HTR-8/SVneo (cell line): ENCODE measurements around the gene NSMF.

Experiments used
- DNase-seq: peaks from one replicate; pipeline ENCODE4 v3.0.0; 2011; ENCODE audit warnings: low spot score, mixed read lengths; ENCODE audit not compliant: insufficient read length
- FAIRE-seq: peaks from 2 replicates; lab custom pipeline; 2011; peaks lifted over from hg19 to GRCh38; lab: Jason Lieb, UNC

NSMF gene, protein sequence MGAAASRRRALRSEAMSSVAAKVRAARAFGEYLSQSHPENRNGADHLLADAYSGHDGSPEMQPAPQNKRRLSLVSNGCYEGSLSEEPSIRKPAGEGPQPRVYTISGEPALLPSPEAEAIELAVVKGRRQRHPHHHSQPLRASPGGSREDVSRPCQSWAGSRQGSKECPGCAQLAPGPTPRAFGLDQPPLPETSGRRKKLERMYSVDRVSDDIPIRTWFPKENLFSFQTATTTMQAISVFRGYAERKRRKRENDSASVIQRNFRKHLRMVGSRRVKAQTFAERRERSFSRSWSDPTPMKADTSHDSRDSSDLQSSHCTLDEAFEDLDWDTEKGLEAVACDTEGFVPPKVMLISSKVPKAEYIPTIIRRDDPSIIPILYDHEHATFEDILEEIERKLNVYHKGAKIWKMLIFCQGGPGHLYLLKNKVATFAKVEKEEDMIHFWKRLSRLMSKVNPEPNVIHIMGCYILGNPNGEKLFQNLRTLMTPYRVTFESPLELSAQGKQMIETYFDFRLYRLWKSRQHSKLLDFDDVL

GRCh38 chr9:137459152-137459600 lies at the start of gene NSMF:
Gene NSMF, minus strand, starts transcription at chr9:137459334. Its CDS starts 232 bp downstream, at chr9:137459102.
- DNase-seq = peak; percentile 97
- FAIRE-seq = peak; percentile 62

DNA sequence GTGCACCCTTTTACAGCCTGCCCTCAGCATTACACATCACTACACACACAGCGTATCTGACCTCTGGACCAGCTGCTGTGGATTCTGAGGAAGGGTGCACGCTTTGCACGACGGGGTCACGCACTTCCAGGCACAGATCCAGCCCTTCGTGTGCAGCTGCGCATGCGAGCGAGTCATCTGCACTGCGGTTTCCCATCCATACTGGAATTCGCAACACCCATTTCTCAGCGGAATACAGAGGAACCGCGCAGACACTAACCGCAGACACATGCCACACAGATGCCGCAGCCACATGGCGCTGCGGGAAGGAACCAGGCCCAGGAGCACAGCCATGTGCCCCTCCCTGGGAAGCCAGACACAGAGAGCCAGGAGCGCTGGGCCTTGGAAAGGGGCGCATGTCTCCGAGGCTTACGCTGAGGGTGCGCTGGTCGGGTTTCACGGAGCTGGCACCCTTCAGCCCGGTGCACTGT lies 47.6 kb upstream of the NSMF start:
- DNase-seq (no peak), FAIRE-seq (no peak)

GRCh38 chr9:137506274-137506673 lies 47.1 kb upstream of the NSMF start:
- DNase-seq (no peak), FAIRE-seq (no peak)

- no peak for DNase-seq
- no peak for FAIRE-seq
Observed at GRCh38 chr9:137505421-137506140, 46.4 kb upstream of the NSMF start.

DNA sequence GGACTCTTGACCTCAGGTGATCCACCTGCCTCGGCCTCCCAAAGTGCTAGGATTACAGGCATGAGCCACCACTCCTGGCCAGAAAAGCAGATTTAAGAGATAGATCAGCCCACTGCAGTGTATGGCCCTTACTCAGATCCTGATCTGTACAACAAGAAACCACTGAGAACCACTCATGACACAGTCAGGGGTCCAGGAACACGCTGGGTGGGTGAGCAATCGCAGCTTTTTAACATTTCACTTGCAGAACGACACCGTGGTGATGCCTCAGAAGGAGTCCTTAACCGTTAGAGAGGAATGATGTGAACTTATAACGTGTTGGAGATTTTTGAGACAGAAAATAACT lies 45.3 kb upstream of the NSMF start:
- no peak for FAIRE-seq

DNA sequence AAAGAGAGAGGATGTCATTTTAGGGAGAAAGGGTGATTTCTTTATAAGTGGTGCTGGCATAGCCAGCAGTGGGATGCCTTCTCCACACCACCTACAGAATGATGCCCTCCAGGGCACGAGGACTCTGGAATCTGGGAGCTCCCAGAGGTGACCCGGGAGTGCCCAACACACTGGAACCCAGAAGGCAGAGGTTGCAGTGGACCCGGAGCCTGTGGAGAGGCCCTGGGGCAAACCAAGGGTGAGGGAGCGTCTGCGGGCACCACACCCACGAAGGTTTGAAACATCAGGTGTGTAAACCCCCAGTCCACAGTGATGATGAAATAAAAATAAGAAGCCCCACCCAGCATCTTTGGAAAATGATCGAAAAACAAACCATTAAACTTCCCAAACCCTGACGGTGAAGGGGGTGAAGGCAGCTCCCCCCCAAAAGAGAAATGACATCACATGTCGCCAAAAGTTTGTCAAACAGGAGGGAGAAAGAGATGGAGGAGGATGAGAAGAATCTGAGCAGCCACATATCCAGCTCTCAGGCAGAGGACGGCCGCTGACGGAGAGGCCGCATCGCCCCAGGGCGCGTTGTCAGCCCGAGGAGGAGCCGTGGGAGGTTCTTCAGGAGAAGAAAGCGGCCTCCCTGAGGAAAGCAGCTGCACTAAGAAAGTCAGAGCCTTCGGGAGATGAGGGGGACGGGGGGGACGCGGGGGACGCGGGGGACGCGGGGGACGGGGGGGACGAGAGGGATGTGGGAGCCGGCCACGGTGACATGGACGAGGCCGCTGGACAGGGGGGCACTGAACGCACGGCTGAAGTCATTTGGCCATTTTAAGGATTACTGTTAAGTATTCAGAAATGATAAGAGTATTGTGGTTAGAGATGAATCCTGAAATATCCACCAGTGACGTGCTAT lies 43.1 kb upstream of the NSMF start:
- DNase-seq = peak; percentile 69
- FAIRE-seq = no peak

More for the DNA sequence above, 45.3 kb upstream of the NSMF start:
- DNase-seq = no peak

DNA sequence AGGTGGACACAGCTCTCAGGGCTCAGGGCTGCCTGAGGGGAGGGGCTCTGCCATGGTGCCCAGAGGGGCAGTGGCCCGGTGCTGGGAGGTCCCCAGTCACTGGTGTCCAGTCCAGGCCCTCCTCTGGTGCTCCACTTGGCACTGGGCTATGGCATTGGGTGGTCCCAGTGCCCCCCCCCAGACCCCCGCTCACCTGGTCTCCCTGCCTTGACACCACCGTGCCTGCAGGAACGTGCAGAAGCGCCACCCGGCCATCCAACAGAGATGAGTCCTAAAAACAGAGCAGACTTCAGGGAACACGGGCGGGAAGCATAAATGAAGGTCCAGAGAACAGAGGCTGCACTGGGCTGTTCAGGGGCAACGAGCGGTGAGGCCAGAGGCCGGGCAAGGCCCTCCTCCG lies 42.3 kb upstream of the NSMF start:
- no peak for DNase-seq
- no peak for FAIRE-seq

- no peak for FAIRE-seq
- DNase-seq = no peak
Observed at GRCh38 chr9:137500666-137501397, 41.7 kb upstream of the NSMF start.

DNA sequence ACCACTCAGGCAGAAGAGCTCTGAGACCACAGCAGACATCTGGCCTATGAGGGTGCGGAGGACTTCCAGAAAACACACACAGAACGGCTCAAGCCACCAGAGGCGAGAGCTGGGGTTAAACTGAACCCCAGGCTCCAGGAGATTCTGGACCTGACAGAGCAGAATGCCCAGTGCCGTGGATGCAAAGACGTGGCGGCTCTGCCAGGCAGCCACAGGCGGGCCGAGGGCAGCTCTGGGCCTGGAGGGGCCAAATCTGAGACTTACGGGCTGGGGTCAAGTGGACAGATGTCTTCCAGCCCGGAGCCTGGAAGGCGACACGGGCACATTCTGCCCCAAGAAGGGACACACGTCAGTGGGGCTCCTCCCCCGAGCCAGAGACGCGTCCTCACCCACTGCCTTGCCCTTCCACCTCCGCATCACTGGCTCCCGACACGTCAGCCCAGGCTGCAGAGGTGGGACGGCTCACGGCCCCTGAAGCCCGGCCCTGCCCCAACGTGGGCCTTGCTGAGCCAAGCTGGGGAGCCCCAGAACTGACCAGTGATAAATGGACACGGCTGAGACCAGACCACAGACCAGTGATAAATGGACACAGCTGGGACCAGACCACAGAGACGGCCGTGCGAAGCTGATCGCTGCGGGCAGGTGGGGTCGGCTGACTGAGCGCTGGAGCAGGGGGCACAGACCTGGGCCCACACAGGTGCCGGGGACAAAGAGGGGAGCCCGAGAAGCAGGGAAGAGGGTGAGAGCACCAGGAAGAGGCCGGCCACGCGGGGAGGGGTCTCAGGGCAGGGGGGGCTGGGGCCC lies 40.9 kb upstream of the NSMF start:
- DNase-seq (no peak), FAIRE-seq (no peak)

GRCh38 chr9:137499416-137499815 lies 40.3 kb upstream of the NSMF start:
- FAIRE-seq (no peak), DNase-seq (no peak)

- no peak for FAIRE-seq
- no peak for DNase-seq
Observed at GRCh38 chr9:137498720-137499150, 39.6 kb upstream of the NSMF start.

DNA sequence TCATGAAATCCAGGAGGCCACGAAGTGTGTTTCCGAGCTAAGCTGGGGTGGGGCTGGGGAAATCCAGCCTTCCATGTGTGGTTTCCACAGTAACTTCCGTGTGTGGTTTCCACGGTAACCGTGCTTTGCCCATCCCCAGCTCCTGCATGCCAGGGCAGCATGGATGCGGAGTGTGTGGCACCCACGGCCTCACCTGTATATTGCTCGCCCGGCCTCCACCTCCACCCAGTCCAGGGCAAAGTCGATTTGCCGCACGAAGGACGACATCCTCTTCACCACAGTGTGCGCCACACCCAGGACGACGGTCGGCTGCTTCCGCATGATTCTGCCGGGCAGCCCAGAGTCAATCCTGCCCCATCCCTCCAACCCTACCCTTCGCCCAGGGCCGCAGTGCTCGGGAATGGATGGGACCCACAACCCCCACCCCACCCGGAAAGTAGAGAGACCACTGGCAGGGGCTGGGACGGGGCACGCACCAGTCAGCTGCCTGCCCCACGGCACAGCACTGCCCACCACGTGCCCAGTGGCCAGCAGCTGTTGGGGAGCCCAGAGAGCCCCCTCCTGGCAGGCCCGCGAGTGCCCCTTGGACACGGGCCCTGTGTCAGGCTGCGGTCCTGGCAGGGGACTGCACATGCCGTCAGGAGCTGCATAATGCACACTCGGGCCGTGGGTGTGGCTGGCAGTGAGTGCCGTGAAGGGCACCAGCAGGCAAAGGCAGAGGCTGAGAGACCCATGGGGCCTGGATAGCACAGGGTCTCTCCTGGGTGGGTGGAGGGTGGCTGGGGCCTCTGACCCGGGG lies 39.0 kb upstream of the NSMF start:
- DNase-seq (no peak), FAIRE-seq (no peak)

DNA sequence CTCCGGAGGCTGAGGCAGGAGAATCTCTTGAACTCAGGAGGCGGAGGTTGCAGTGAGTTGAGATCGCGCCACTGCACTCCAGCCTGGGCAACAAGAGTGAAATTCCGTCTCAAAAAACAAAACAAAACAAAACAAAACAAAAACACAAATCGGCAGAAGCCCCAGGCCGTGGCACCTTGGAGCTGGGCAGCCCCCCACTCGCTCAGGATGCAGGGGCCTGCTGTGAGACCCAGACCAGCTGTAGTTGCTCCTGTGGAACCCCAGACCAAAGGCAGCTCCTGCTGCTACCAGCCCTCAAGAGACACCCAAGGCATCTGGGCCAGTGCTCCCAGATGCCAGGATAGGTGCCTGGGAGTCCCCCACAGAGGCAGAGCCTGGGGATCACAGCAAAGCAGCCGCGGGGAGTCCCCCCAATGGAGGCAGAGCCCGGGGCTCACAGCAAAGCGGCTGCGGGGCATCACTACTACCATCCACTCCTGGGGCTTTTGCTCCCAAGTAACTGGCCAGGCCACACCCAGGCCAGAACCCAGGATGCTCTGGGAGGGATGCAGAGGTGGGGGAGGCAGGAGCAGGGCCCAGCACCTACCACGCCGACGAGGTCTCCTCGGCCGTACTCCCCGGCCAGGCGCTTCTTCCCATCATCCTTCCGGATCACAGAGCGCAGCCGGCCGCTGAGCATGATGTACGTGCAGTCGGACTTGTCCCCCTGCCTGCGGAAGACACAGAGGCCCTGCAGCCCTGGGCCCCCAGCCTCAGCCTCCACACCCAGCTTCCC lies 37.7 kb upstream of the NSMF start:
- DNase-seq (no peak), FAIRE-seq (no peak)

GRCh38 chr9:137494550-137495351 lies 35.6 kb upstream of the NSMF start:
- FAIRE-seq = no peak
- no peak for DNase-seq

GRCh38 chr9:137494104-137494544 lies 35.0 kb upstream of the NSMF start:
- no peak for FAIRE-seq
- DNase-seq = no peak

GRCh38 chr9:137493364-137494103 lies 34.4 kb upstream of the NSMF start:
- FAIRE-seq (no peak), DNase-seq (no peak)
